ENCODE data around the gene DOCK4.

The DOCK4 gene

GRCh38 chr7:111735661-111736551, 470.3 kb downstream of the DOCK4 start:
- peak in 1 of 2 donors; percentile 39 for DNase-seq (ENCODE audit: low read depth in 2 of 2)

GRCh38 chr7:111734954-111735660, 471.1 kb downstream of the DOCK4 start:
- no peak for DNase-seq (ENCODE audit: low read depth in 2 of 2)

GRCh38 chr7:111732923-111733322, 473.3 kb downstream of the DOCK4 start:
- DNase-seq (ENCODE audit: low read depth in 2 of 2): no peak

- no peak for DNase-seq (ENCODE audit: low read depth in 2 of 2)
These were observed 475.5 kb downstream of the DOCK4 start for GRCh38 chr7:111730476-111731300.

GRCh38 chr7:111730057-111730456, 476.1 kb downstream of the DOCK4 start:
- DNase-seq (ENCODE audit: low read depth in 2 of 2): no peak

- DNase-seq (ENCODE audit: low read depth in 2 of 2): no peak
These were observed 476.7 kb downstream of the DOCK4 start for GRCh38 chr7:111729483-111729882.

GRCh38 chr7:111728635-111728995, 477.6 kb downstream of the DOCK4 start:
- DNase-seq (ENCODE audit: low read depth in 2 of 2): no peak

GRCh38 chr7:111727905-111728634, 478.1 kb downstream of the DOCK4 start:
- no peak for DNase-seq (ENCODE audit: low read depth in 2 of 2)

- DNase-seq (ENCODE audit: low read depth in 2 of 2): no peak
These were observed 487.3 kb downstream of the DOCK4 start for GRCh38 chr7:111718886-111719285.

GRCh38 chr7:111711426-111712065, 494.7 kb downstream of the DOCK4 start:
- no peak for DNase-seq (ENCODE audit: low read depth in 2 of 2)

- no peak for DNase-seq (ENCODE audit: low read depth in 2 of 2)
These were observed 495.3 kb downstream of the DOCK4 start for GRCh38 chr7:111710839-111711380.

GRCh38 chr7:111708072-111708471, 498.1 kb downstream of the DOCK4 start:
- DNase-seq (ENCODE audit: low read depth in 2 of 2): no peak

- no peak for DNase-seq (ENCODE audit: low read depth in 2 of 2)
These were observed 500.4 kb downstream of the DOCK4 start for GRCh38 chr7:111705807-111706206.

GRCh38 chr7:111697771-111698170, 508.4 kb downstream of the DOCK4 start:
- DNase-seq (ENCODE audit: low read depth in 2 of 2): no peak

GRCh38 chr7:111694376-111694775, 511.8 kb downstream of the DOCK4 start:
- no peak for DNase-seq (ENCODE audit: low read depth in 2 of 2)

GRCh38 chr7:111690364-111691111, 515.7 kb downstream of the DOCK4 start:
- no peak for DNase-seq (ENCODE audit: low read depth in 2 of 2)

GRCh38 chr7:111685349-111685748, 520.9 kb downstream of the DOCK4 start:
- no peak for DNase-seq (ENCODE audit: low read depth in 2 of 2)

GRCh38 chr7:111682588-111683340, 523.4 kb downstream of the DOCK4 start:
- DNase-seq (ENCODE audit: low read depth in 2 of 2): no peak

- no peak for DNase-seq (ENCODE audit: low read depth in 2 of 2)
These were observed 525.0 kb downstream of the DOCK4 start for GRCh38 chr7:111681242-111681641.
